Trophoblast cell (in vitro differentiated cells and primary cell): ENCODE measurements around the gene CCDC97.

Experiments
- DNase-seq, 2 donors: peaks; one replicate each; pipeline ENCODE4 v3.0.0-alpha.2; 2016
- H2AFZ ChIP-seq: 2 replicates; pipeline ENCODE4 v1.6.1; 2013; ENCODE audit warnings: low read length, moderate library complexity, mild to moderate bottlenecking; ENCODE audit not compliant: insufficient read depth, poor library complexity
- H2AK5ac ChIP-seq: 2 replicates; pipeline ENCODE4 v1.6.1; 2013; ENCODE audit warnings: mild to moderate bottlenecking, low read length
- H2BK120ac ChIP-seq: 2 replicates; pipeline ENCODE4 v1.6.1; 2013; ENCODE audit warnings: low read length, mild to moderate bottlenecking, moderate library complexity; ENCODE audit not compliant: insufficient read depth, poor library complexity
- H2BK12ac ChIP-seq: 2 replicates; pipeline ENCODE4 v1.6.1; 2013; ENCODE audit warnings: mild to moderate bottlenecking, low read length, moderate library complexity
- H2BK5ac ChIP-seq: 2 replicates; pipeline ENCODE4 v1.6.1; 2013; ENCODE audit warnings: low read length, low read depth, moderate library complexity, mild to moderate bottlenecking; ENCODE audit not compliant: poor library complexity
- H3K14ac ChIP-seq: 2 replicates; pipeline ENCODE4 v1.6.1; 2013; ENCODE audit warnings: mild to moderate bottlenecking, low read length
- H3K18ac ChIP-seq: 2 replicates; pipeline ENCODE4 v1.6.1; 2013; ENCODE audit warnings: mild to moderate bottlenecking, low read length
- H3K23ac ChIP-seq: 2 replicates; pipeline ENCODE4 v1.6.1; 2013; ENCODE audit warnings: low read length
- H3K27ac ChIP-seq: 2 replicates; pipeline ENCODE4 v1.5.1; 2013; ENCODE audit warnings: low read depth, mild to moderate bottlenecking, inconsistent platforms, low read length, moderate library complexity
- H3K27me3 ChIP-seq: 2 replicates; pipeline ENCODE4 v1.6.1; 2013; ENCODE audit warnings: inconsistent platforms, mild to moderate bottlenecking, low read length, moderate library complexity; ENCODE audit not compliant: insufficient read depth
- H3K36me3 ChIP-seq, 2 experiments: 1 replicate in 1 of 2; 2 replicates in 1 of 2; pipeline ENCODE4 v1.6.1; 2013; ENCODE audit warnings: low read length in 2 of 2, mild to moderate bottlenecking in 2 of 2, moderate library complexity in 1 of 2; ENCODE audit not compliant: insufficient read depth in 2 of 2, control insufficient read depth in 1 of 2
- H3K4ac ChIP-seq: 2 replicates; pipeline ENCODE4 v1.6.1; 2013; ENCODE audit warnings: low read depth, mild to moderate bottlenecking, low read length, moderate library complexity
- H3K4me1 ChIP-seq, 2 experiments: 1 replicate in 1 of 2; 2 replicates in 1 of 2; pipeline ENCODE4 v1.6.1; 2013; ENCODE audit warnings: low read length in 2 of 2, mild to moderate bottlenecking in 2 of 2, moderate library complexity in 1 of 2; ENCODE audit not compliant: insufficient read depth in 2 of 2, control insufficient read depth in 1 of 2
- H3K4me2 ChIP-seq: 2 replicates; pipeline ENCODE4 v1.6.1; 2013; ENCODE audit warnings: inconsistent platforms, mild to moderate bottlenecking, low read length, moderate library complexity
- H3K4me3 ChIP-seq: 2 replicates; pipeline ENCODE4 v1.5.1; 2013; ENCODE audit warnings: mild to moderate bottlenecking, low read depth, low read length, inconsistent platforms
- H3K79me1 ChIP-seq: one replicate; pipeline ENCODE4 v1.6.1; 2013; ENCODE audit warnings: low read length
- H3K79me2 ChIP-seq: 2 replicates; pipeline ENCODE4 v1.6.1; 2013; ENCODE audit warnings: low read length, mild to moderate bottlenecking; ENCODE audit not compliant: control insufficient read depth, insufficient read depth, poor library complexity
- H3K9ac ChIP-seq: 2 replicates; pipeline ENCODE4 v1.6.1; 2013; ENCODE audit warnings: mild to moderate bottlenecking, low read length
- H3K9me3 ChIP-seq: 2 replicates; pipeline ENCODE4 v1.6.1; 2013; ENCODE audit warnings: low read depth, mild to moderate bottlenecking, control low read depth, inconsistent platforms, low read length; ENCODE audit not compliant: insufficient read depth
- H4K12ac ChIP-seq: 2 replicates; pipeline ENCODE4 v1.6.1; 2013; ENCODE audit warnings: low read depth, mild to moderate bottlenecking, low read length, moderate library complexity
- H4K8ac ChIP-seq: 2 replicates; pipeline ENCODE4 v1.6.1; 2013; ENCODE audit warnings: low read depth, mild to moderate bottlenecking, low read length, moderate library complexity
- H4K91ac ChIP-seq: one replicate; pipeline ENCODE4 v1.6.1; 2013; ENCODE audit warnings: low read depth, mild to moderate bottlenecking, low read length, moderate library complexity
- WGBS: extraction: QIAGEN DNeasy Blood & Tissue Kit; methylation state at CpG from one replicate; pipeline ENCODE4 v1.1.7; 2013; ENCODE audit warnings: missing lambda C conversion rate; ENCODE audit not compliant: insufficient read length, insufficient coverage; ENCODE audit errors: extremely low coverage; 5-methylcytosine and 5-hydroxymethylcytosine counted together

Gene CCDC97

DNA sequence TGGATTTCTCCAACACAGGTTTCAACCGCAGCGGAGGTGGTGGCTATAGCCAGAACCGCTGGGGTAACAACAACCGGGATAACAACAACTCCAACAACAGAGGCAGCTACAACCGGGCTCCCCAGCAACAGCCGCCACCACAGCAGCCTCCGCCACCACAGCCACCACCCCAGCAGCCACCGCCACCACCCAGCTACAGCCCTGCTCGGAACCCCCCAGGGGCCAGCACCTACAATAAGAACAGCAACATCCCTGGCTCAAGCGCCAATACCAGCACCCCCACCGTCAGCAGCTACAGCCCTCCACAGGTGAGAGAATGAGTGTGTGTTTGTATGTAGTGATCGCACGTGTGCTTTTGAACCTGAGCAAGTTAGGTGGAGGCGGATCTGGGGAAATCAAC, 6.0 kb upstream of the CCDC97 start:
- Histone ChIP-seq H3K4me1 (peaks cover under 1 to 2% of the 10 kb centered on the region in 2 experiments), H2BK120ac (no peak overlapping the region), H2AK5ac (no peak overlapping the region), H3K4me2 (no peak overlapping the region), H2BK12ac (no peak overlapping the region), H3K79me1 (no peaks in the 10 kb centered on the region), H2BK5ac (no peak overlapping the region), H3K4me3 (no peak overlapping the region), H3K4ac (no peak overlapping the region), H4K8ac (no peak overlapping the region), H3K23ac (no peak overlapping the region), H3K18ac (no peak overlapping the region), H4K91ac (no peak overlapping the region), H3K9me3 (no peaks in the 10 kb centered on the region), H3K27ac (no peak overlapping the region), H3K9ac (no peak overlapping the region), H2AFZ (no peak overlapping the region), H3K14ac (no peak overlapping the region), H3K27me3 (no peaks in the 10 kb centered on the region), H3K36me3 (peaks cover 66 to 78% of the 10 kb centered on the region in 2 experiments), H4K12ac (no peak overlapping the region), H3K79me2 (no peaks in the 10 kb centered on the region)
- no peak for DNase-seq
- WGBS: no CpG with 5 or more reads among the region's 14 CpGs

GRCh38 chr19:41304706-41305483, 5.1 kb upstream of the CCDC97 start:
- no peak overlapping the region for H2AFZ ChIP-seq
- no peak overlapping the region for H4K8ac ChIP-seq
- no peak overlapping the region for H2BK120ac ChIP-seq
- H3K9ac ChIP-seq: no peak overlapping the region
- no peaks in the 10 kb centered on the region for H3K27me3 ChIP-seq
- no peaks in the 10 kb centered on the region for H3K79me2 ChIP-seq
- H3K9me3 ChIP-seq: no peaks in the 10 kb centered on the region
- H3K23ac ChIP-seq: no peak overlapping the region
- H3K27ac ChIP-seq: no peak overlapping the region
- no peak overlapping the region for H4K12ac ChIP-seq
- no peak overlapping the region for H2BK5ac ChIP-seq
- no peak overlapping the region for H3K14ac ChIP-seq
- peaks cover 59 to 71% of the 10 kb centered on the region in 2 experiments for H3K36me3 ChIP-seq
- no peak overlapping the region for H3K4ac ChIP-seq
- H4K91ac ChIP-seq: no peak overlapping the region
- H3K18ac ChIP-seq: no peak overlapping the region
- peaks cover 5 to 7% of the 10 kb centered on the region in 2 experiments for H3K4me1 ChIP-seq
- H2AK5ac ChIP-seq: no peak overlapping the region
- no peak overlapping the region for H3K4me2 ChIP-seq
- H3K4me3 ChIP-seq: no peak overlapping the region
- peaks cover 2% of the 10 kb centered on the region for H3K79me1 ChIP-seq
- no peak overlapping the region for H2BK12ac ChIP-seq
- no CpG with 5 or more reads among the region's 4 CpGs for WGBS
- no peak for DNase-seq

- no peak for DNase-seq
- no peak overlapping the region for H2AK5ac ChIP-seq
- no peak overlapping the region for H4K12ac ChIP-seq
- peaks cover 8% of the 10 kb centered on the region for H3K79me1 ChIP-seq
- peaks cover 54 to 63% of the 10 kb centered on the region in 2 experiments for H3K36me3 ChIP-seq
- WGBS: no CpG with 5 or more reads among the region's 13 CpGs
- H3K4ac ChIP-seq: no peak overlapping the region
- no peaks in the 10 kb centered on the region for H3K27me3 ChIP-seq
- no peak overlapping the region for H3K4me2 ChIP-seq
- H3K9me3 ChIP-seq: no peaks in the 10 kb centered on the region
- no peak overlapping the region for H3K23ac ChIP-seq
- H3K14ac ChIP-seq: no peak overlapping the region
- peaks cover 5 to 10% of the 10 kb centered on the region in 2 experiments for H3K4me1 ChIP-seq
- H3K79me2 ChIP-seq: peaks cover 4% of the 10 kb centered on the region
- H3K18ac ChIP-seq: no peak overlapping the region
- no peak overlapping the region for H2BK5ac ChIP-seq
- no peak overlapping the region for H2BK12ac ChIP-seq
- H2AFZ ChIP-seq: no peak overlapping the region
- no peak overlapping the region for H3K9ac ChIP-seq
- no peak overlapping the region for H3K27ac ChIP-seq
- H3K4me3 ChIP-seq: no peak overlapping the region
- no peak overlapping the region for H4K8ac ChIP-seq
- no peak overlapping the region for H4K91ac ChIP-seq
- H2BK120ac ChIP-seq: no peak overlapping the region
These were observed 3.8 kb upstream of the CCDC97 start for GRCh38 chr19:41305927-41306793.

DNA sequence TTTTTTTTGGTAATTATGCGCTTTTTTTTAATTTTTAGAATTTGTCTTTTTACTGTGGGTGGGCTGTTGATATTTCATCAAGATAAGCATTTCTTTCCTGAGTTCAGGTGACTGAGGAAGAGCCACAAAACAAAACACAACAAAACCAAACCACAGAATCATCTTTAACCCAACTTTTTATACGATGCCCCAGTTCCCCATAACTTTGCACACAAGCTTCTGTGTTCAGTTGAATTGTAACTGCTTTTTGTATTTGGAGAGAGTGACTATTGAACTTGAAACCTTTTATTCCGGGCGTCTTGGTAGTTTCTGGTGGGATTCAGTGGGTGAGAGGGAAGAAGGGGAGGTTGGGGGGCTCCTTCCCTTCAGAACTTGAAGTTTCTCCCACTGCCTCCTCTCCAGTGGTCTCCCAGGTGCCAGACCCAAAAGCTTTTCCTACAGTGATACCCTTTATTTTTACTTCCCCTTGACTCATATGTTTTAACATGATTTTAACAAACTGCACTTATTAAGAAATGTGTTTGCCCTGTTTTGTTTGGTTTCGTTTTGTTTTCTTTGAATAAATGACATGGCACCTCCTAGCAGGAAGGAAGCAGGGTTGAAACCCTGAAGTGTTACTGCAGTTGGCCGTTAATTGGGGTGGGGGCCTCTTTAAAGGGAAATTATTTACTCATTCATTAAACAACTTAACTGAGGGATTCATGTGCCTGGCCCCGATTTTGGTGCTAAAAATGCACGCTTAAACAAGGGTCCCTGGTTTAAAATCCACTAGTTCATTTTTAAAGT, 2.7 kb upstream of the CCDC97 start:
- no peaks in the 10 kb centered on the region for H3K27me3 ChIP-seq
- H3K9ac ChIP-seq: no peak overlapping the region
- H3K4me3 ChIP-seq: no peak overlapping the region
- H3K4ac ChIP-seq: no peak overlapping the region
- no peak overlapping the region for H4K12ac ChIP-seq
- no peak overlapping the region for H3K27ac ChIP-seq
- peaks cover 4% of the 10 kb centered on the region for H3K79me2 ChIP-seq
- H3K36me3 ChIP-seq: peaks cover 47 to 53% of the 10 kb centered on the region in 2 experiments
- no peak overlapping the region for H3K4me2 ChIP-seq
- no peak overlapping the region for H4K91ac ChIP-seq
- no peak overlapping the region for H2BK12ac ChIP-seq
- no peaks in the 10 kb centered on the region for H3K9me3 ChIP-seq
- H3K79me1 ChIP-seq: peaks cover 8% of the 10 kb centered on the region
- no peak overlapping the region for H3K23ac ChIP-seq
- no peak overlapping the region for H3K18ac ChIP-seq
- peaks cover 5 to 13% of the 10 kb centered on the region in 2 experiments for H3K4me1 ChIP-seq
- no peak overlapping the region for H2BK120ac ChIP-seq
- no peak overlapping the region for H4K8ac ChIP-seq
- H2AFZ ChIP-seq: no peak overlapping the region
- no peak overlapping the region for H2AK5ac ChIP-seq
- DNase-seq: no peak
- H3K14ac ChIP-seq: no peak overlapping the region
- H2BK5ac ChIP-seq: no peak overlapping the region
- no CpG with 5 or more reads among the region's 8 CpGs for WGBS
